GM19463 (cell line): ENCODE data around the gene ITGB8.

Source experiments
- ATAC-seq: cut with Tn5 transposase; IDR thresholded peaks from one replicate; pipeline ENCODE4 v1.9.1; 2021; ENCODE audit warnings: mild to moderate bottlenecking, moderate library complexity; ENCODE audit not compliant: unreplicated experiment

Gene ITGB8

DNA sequence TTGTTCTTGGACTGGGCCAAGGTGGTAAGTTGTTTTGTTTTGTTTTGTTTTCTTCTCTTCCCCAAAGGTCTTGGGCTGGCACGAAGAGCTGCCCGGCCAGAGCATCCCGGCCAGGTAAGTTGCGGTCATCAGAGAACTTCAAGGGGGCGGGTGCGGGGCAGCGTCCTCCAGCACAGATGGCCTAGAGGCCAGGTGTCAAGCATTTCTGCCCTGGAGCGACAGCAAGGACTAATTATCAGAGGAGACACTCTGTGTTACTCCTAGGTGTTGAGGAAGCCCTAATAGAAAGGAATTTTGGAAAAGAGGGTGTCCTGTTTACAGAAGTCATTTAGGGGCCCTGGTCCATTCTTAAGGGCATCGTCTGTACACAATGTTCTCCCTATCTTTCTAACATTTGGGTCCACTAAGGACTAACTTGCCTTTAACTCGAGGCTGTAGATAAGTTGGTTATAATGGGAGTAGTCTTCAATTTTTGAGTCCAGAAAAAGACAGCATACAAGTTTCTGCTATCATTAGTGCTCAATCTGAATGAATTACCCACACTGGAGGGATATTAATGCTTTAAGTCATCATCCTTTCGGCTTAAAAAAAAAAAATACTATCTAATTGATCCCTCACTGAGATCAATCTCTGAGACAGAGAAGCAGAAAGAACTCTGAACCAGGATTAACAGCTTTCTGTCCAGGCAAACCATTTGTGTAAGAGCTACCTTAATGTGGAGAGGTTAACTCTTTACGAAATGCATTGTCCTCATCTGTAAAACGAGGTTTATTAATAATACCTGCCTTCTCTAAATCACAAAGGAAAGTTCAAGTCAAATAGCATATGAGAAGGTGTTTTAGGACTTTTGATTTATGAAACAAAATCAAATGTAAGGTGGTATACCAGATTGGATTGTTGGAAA is 1.5 kb downstream of the ITGB8 start:
- ATAC-seq: no peak

DNA sequence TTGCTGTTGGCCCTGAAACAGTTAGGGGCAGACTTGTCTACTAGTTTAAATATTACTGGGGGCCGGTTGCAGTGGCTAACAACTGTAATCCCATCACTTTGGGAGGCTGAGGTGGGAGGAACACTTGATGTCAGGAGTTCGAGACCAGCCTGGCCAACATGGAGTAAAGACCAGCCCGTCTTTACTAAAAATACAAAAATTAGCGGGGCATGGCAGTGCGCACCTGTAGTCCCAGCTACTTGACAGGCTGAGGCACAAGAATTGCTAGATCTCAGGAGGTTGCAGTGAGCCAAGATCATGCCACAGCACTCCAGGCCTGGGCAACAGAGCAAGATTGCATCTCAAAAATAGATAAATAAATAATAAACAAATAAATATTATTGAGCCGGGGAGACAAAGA is 7.6 kb downstream of the ITGB8 start:
- ATAC-seq: no peak

DNA sequence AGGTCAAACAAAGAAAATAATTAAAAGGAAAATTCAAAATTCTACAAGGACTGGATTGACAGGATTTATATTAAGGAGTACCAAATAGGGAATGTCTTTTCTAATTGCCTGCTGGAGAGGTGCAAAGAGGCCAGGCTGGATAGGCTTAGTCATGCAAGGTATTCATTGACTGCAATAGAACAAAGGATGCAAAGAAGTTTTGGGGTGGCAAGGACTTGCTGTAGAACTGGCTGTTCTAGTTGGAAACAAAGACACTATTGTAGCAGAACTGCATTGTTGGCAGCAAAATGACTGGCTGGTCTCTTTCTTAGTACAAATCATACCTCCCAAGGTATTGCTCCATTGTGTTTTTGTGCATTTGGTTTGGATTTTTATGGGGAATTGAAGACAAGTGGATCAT is 10.1 kb downstream of the ITGB8 start:
- peak; percentile 47 for ATAC-seq

DNA sequence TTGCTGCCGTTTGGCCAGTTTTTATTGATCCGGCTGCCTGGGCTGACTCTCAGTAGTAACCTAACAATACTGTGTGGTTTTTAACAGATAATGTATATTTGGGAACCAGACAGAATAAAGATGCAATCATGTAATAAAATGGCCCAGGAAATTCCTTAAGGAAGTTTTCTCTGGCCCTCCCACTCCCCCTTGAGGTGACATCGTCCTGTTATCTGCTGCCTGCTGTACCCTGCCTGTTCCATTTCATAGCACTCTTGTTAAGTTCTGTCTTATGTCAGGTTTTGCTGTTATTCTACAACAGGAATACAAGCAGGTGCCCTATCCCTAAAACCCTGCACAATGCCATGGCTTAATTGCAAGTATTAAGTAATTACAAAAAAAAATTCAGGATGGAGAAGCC is 12.5 kb downstream of the ITGB8 start:
- ATAC-seq: no peak

DNA sequence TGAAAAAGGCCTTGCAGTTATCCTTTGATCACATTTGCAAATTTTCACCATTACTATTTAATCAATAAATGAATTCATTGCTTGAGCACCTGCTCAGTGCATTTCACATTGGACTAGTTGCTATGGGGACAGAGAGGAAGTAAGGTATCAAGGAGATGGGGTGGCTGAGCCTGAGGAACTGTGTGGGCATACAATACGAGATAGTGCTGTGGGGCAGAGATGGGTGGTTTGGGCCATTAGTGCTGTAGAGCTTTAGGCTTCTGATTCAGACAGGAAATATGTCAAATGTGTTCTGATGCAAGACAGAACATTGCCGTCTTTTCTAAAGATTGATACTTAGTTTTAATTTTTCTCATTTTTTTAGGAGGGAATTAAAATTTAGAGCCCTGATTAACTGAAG is 13.2 kb downstream of the ITGB8 start:
- no peak for ATAC-seq

DNA sequence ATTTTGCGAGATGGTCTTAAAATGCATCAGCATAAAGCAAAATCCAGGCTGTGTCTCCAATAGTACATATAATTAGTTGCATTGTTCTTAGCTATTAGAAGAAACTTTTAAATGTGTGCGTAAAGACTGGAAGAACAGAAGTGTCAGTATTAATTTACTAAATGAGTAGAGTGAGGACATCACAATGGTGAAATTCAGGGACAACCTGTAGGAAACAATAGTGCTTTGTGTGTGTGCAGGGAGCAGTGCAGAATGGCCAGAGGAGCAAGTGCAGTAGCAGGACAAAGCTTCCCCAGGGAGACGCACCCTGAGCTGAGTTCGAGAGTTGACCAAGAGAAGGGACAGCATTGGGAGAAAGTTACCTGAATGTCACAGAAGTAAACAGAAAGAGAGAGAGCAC is 13.7 kb downstream of the ITGB8 start:
- ATAC-seq: no peak

DNA sequence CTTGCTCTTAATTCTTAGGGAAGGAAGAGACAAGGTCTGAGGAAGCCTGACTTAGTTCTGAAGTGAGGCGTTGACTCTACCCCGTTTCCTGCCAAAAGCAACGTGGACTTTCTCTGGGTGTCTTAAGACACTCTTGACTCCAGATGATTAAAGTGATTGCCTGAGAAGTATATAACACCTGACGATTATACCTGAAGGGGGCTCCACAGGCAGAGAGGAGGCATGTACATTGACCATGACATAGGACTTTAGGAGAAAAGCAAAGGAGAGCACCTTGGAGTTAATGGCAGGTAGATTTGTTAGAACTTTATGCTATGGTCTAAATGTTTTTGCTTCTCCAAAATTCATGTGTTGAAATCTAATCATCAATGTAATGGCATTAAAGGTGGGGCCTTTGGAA is 15.9 kb downstream of the ITGB8 start:
- no peak for ATAC-seq

DNA sequence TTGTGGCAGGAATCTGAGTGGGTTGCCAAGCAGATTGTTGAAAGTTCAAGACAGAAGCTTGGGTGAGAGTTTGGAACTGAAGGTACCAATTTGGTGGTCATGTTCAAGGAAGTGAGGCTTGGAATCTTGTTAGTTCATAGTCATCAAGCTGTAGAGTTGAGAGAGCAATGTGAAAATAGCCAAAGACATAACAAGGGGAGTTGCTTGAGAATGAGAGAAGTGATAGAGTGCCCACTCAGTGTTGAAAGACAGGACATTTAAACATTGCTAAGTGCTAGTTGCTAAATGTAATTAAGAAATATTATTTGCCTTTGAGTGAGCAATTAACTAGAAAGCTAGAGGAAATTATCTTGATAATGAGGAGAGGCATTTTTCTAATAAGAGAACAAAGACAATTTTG is 17.0 kb downstream of the ITGB8 start:
- no peak for ATAC-seq

DNA sequence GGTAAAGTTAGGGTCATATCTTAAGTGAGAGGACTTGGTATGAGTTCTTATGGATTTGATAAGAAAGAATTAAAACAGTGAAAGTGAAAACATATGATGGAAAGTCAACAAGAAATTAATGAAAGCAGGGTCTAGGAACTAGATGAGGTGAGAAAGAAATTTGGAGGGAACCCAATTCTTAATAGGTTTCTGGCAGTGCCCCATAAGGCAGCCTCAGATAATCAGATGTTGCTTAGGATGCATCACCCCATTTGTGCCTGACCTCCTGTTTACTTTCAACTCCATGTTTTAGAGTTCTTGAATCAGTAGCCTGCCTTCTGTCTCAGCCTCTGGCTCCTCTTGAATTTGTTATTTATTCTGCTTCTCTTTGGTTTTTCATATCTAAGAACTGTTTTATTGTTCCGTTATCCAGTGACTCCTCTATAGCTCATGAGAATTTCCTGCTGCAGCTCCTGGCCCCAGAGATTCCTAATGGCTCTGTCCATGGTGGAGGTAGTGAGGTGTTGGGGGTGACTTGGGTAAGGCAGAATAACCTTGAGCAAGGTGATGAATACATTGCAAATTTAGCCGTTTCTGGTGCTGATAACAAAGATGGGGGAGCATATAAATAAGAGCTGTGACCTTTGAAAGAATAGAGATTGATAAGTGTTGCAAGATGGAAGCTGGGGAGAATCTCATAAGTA is 17.6 kb downstream of the ITGB8 start:
- no peak for ATAC-seq

DNA sequence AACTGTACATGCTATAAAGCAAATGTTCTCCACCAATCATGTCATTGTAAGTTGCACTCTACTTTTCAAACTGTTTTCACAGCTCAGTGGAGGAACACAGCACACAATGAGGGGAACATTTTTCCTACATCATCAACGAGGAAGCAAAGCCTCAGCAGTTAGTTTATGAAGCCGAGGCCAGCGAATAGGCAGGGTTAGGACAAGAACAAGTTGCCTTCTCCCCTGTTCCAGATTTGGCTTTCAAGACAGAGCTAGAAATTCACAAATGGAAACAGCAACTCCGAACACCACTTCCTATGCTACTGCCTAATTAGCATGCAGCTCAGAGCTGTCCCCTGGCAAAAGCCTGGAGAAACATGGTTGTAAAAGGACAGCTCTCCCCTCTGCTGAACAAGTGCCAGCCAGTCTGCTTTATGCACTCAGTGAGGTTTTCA is 19.8 kb downstream of the ITGB8 start:
- peak; percentile 47 for ATAC-seq

DNA sequence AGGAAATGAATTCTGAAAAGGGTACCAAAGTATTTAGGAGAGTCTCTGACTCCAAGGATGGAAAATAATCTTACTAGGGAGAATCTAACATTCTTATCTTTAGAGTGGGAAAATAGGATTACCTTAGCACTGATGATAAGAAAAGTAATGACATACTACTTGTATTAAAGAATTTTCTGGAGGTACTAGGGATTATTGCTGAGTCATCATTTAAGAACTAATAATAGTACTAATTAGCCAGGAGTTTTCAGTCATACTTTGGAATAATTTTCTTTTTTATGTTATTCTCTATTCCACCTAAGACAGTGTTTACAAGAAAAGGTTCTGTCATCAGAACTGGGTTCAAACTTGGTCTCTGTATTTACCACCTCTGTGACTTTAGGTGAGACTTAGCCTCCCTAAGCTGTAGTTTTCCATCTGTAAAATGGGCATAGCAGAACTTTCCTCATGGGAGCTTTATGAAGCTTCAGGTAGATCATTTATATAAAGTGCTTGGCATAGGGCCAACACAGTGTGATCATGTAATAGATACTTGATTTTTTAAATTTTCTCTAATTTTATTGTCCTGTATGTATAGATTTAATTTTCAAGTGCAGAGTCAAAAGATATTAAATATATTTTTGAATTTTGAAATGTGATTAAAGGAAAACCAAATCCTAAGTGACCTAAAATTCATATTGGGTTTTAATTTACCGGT is 20.4 kb downstream of the ITGB8 start:
- no peak for ATAC-seq

DNA sequence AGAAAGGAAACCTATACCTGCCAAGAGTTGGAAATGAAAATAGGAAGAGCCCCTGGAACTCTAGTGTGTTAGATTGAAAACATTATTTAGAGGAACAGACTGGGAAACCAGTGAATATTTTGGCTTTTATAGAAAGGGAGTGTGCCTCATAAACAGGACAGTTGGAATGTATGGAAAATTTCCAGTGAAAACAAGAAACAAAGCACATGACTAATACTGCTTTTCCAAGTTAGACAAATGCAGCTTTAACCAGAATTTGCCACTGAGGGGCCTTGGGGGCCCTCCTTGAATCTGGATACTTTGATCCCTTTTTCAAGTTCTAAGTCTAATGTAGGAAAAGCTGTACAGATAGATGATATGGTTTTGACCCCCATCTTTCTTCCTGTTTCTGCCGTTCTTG is 21.2 kb downstream of the ITGB8 start:
- no peak for ATAC-seq

DNA sequence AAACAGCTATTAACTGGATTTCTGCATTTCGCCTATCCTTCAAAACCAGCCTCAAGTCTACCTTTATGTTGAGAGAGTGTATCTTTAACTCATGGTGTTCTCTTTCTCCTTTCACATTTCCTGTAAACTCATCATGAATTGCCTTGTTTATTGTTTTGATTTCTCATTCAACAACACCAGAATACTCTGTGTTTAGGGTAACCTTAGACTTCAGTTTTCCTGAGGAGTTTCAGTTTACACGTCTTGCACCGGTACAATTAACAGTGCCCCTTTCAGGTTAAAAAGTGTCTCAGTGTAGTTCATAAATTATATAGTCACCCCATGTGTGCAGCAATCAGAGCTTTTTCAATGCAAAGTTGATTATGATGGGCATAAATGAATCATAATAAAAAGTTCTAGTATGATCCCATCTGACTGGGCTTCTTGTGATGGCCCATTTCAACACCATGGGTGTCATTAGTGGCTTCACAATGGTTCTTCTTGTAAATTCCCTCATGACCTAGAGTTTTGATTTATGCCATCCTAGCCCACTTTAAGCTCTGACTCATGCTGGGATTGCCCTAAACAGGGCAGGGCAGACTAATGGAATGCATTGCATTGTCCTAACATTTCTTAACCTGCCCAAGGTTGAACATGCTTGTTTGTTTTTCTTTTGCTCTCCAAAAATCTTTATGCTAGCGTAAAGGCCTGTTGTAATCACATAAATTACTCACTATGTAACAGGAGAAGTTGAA is 22.0 kb downstream of the ITGB8 start:
- no peak for ATAC-seq

DNA sequence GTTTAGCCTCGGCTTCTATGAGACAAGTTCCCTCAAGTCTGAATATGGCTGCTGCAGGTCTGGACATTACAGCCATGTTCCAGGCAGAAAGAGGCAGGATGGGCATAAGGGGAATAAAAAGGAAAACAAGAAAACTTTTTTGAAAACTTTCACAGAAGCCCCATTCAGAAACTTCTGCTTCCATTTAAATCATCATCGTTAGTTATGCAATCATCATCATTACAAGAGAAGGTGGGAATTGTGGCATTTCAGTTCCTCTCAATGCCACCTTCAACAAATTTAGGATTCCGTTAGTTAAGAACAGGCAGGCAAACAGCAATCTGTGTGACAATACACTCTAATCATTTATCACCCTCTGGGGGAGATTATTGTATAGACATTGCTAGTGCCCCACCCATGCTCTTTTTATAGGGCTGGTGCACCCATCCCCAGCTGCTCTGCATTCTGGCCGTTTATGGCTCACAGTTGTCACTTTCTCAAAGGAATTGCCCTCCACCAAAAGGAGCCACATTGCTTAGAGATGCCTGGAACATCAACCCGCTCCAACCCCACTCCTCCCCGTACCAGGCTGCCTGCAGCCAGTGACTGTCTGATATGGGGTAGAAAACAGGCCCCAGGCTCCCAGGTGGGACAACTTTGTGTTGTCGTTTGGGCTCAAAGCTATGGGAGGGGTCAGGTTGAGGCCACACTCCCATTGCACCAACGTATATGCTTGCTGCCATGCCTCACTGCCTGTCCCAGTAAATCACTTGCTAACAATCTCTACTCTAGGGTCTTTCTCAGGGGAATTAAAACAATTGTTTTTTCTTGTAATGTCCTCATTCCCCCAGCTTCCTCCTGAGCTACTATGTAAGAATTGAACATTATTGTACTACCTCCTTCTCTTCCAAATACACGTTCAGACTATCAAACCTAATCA is 24.2 kb downstream of the ITGB8 start:
- no peak for ATAC-seq

DNA sequence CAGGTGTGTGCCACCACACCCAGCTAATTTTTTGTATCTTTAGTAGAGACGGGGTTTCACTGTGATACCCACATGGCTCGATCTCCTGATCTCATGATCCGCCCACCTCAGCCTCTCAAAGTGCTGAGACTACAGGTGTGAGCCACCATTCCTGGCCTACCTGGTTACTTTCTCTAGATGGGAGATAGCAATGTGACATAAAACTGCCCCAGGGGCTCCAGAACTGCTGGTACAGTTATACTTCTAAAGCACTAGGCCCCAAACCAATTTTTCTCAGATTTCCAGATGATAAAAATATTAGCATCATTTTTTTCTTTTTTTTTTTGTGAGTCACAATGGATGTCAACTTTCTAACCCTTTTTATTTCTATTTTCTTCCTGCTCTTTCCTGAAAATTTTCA is 27.4 kb downstream of the ITGB8 start:
- no peak for ATAC-seq

DNA sequence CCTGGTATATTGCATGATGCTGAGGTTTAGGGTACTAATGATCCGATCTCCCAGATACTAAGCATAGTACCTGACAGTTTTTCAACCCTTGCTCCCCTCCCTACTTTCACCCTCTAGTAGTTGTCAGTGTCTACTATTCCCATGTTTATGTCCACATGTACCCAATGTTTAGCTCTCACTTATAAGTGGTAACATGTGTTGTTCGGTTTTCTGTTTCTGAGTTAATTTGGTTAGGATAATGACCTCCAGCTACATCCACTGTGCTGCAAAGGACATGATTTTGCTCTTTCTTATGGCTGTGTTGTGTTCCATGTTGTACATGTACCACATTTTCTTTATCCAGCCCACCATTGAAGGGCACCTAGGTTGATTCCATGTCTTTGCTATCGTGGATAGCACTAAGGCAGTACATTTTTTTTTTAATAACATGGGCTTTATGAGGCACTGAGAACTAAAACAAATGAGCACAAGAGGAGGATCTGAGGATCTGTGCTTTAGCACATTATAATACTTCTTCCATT is 28.1 kb downstream of the ITGB8 start:
- no peak for ATAC-seq

DNA sequence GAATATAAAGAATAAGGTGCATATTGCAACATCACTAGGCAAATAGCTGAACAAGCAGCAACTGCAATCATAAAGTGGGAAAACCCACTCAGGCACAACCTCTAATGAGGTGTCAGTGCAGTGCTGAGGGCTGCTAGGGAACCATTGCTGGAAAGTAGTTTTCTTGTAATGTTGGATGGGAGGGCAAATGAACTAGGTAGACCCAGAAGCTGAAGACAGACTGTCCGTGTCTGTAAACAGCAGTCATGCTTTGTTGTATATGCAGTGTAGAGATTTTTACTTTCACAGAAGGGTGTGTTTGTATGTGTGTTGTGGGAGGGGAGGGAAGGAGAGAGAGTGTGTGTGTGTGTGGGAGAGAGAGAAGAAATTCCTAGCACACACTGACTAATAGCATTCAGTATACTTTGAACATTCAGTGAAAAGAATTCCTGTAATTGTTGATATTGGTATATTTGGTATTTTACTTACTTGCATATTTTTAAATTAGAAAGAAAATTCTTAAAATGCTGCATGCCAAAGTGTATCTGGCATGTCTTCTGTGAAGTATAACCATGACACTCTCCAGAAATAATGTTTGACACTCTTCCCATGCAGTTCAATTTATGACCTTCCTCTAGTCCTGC is 28.8 kb downstream of the ITGB8 start:
- ATAC-seq: no peak

DNA sequence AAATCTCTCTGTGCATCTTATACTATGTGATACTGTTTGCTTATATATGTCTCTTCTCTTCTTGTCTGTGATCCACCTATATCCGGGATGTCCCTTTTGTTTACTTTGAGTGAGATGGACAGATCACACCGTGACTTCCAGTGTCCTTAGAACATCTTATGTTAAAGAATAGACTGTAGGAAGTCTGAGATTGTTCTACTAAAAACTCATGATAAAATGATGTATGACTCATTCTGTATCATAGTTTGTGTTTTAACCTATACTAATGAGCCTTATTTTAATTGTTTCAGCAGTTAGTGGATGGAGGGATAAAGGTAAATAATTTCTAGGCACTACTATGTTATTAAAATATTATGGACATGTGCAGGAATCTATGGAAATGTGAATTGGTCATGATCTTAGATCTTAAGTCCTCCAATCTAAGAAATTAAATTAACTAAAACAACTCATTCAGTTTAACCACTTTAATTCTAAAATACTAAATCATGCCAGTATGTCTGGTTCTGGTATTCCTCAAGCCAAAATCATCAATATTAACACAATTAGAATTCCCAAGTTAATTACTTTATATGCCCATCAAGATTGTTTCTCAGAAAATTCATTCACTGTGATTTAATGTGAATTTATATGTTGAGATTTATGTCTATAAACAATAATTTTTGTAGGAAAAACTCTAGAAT is 32.0 kb downstream of the ITGB8 start:
- ATAC-seq: no peak
